Hepatocyte (in vitro differentiated cells): Measurements from ENCODE around the gene SCARF2. TPM values are rescaled to one million over a fixed set of nuclear protein-coding genes. Genes with fewer than 3 reads are reported as not detected.

Experiments used
- DNase-seq: peaks from one replicate; pipeline ENCODE4 v3.0.0-alpha.2; 2016; ENCODE audit warnings: low spot score
- H2AFZ ChIP-seq: fragments of 200-600 bp; sonication (generic); 2 replicates; pipeline ENCODE4 v1.6.0; 2016; ENCODE audit warnings: antibody characterized with exemption, mild to moderate bottlenecking
- H3K27ac ChIP-seq: fragments of 200-600 bp; sonication (generic); 2 replicates; pipeline ENCODE4 v1.5.1; 2016; ENCODE audit warnings: mild to moderate bottlenecking
- H3K27me3 ChIP-seq: fragments of 200-600 bp; sonication (generic); 2 replicates; pipeline ENCODE4 v1.6.1; 2016
- H3K36me3 ChIP-seq: fragments of 200-600 bp; sonication (generic); replicated peaks from 2 replicates; pipeline ENCODE4 v1.5.1; 2016; ENCODE audit warnings: low read depth; ENCODE audit not compliant: insufficient read depth
- H3K4me1 ChIP-seq: fragments of 200-600 bp; sonication (generic); 2 replicates; pipeline ENCODE4 v1.5.1; 2016; ENCODE audit warnings: mild to moderate bottlenecking, moderate library complexity; ENCODE audit not compliant: insufficient read depth
- H3K4me2 ChIP-seq: fragments of 200-600 bp; sonication (generic); 2 replicates; pipeline ENCODE4 v1.6.0; 2016
- H3K4me3 ChIP-seq: fragments of 200-600 bp; sonication (generic); 2 replicates; pipeline ENCODE4 v1.5.1; 2016; ENCODE audit warnings: mild to moderate bottlenecking
- H3K79me2 ChIP-seq: fragments of 200-600 bp; sonication (generic); 2 replicates; pipeline ENCODE4 v1.6.0; 2017; ENCODE audit warnings: mild to moderate bottlenecking
- H3K9me2 ChIP-seq: fragments of 200-600 bp; sonication (generic); replicated peaks from 2 replicates; pipeline ENCODE4 v1.6.0; 2017; ENCODE audit warnings: mild to moderate bottlenecking; ENCODE audit not compliant: insufficient read depth
- H3K9me3 ChIP-seq: fragments of 200-600 bp; sonication (generic); 2 replicates; pipeline ENCODE4 v1.5.1; 2016; ENCODE audit warnings: low read depth, mild to moderate bottlenecking
- H4K20me1 ChIP-seq: fragments of 200-600 bp; sonication (generic); 2 replicates; pipeline ENCODE4 v1.6.0; 2016; ENCODE audit warnings: mild to moderate bottlenecking; ENCODE audit not compliant: insufficient read depth, poor library complexity, severe bottlenecking
- EZH2 ChIP-seq: fragments of 200-600 bp; sonication (generic); IDR thresholded peaks from 2 replicates; pipeline ENCODE4 v1.6.1; 2016; ENCODE audit warnings: antibody characterized with exemption, mild to moderate bottlenecking, borderline replicate concordance
- EZH2phosphoT487 ChIP-seq: fragments of 200-600 bp; sonication (generic); IDR thresholded peaks from one replicate; pipeline ENCODE4 v1.6.1; 2018; ENCODE audit warnings: antibody characterized with exemption, mild to moderate bottlenecking, low read depth, moderate library complexity; ENCODE audit not compliant: unreplicated experiment, severe bottlenecking
- WGBS: methylation state at CpG from one replicate; pipeline ENCODE4 v1.1.6; 2016; ENCODE audit warnings: low lambda C conversion rate; ENCODE audit errors: missing lambda C conversion rate; 5-methylcytosine and 5-hydroxymethylcytosine counted together
- polyA plus RNA-seq: library from polyadenylated mRNA; unstranded; fragments of >200 nt; fragmentation: Nextera tagmentation; extraction: Ambion mirVana; gene quantifications from 2 replicates; pipeline ENCODE4 v1.2.1, GENCODE V29; 2016
- total RNA-seq: library from RNA; depleted of rRNA; stranded (reverse); fragments of >200 nt; gene quantifications from 2 replicates; pipeline ENCODE4 v1.2.3, GENCODE V29; 2014
- TF ChIP-seq, protein P1 (sequence below): fragments of 200-600 bp; sonication (generic); IDR thresholded peaks from 2 replicates; pipeline ENCODE4 v1.5.1; 2016; ENCODE audit warnings: antibody characterized with exemption, mild to moderate bottlenecking; ENCODE audit not compliant: poor library complexity

Gene SCARF2
- total and polyA plus RNA-seq, 2 experiments from 2014 or later: 19.3 to 35.2 TPM

DNA sequence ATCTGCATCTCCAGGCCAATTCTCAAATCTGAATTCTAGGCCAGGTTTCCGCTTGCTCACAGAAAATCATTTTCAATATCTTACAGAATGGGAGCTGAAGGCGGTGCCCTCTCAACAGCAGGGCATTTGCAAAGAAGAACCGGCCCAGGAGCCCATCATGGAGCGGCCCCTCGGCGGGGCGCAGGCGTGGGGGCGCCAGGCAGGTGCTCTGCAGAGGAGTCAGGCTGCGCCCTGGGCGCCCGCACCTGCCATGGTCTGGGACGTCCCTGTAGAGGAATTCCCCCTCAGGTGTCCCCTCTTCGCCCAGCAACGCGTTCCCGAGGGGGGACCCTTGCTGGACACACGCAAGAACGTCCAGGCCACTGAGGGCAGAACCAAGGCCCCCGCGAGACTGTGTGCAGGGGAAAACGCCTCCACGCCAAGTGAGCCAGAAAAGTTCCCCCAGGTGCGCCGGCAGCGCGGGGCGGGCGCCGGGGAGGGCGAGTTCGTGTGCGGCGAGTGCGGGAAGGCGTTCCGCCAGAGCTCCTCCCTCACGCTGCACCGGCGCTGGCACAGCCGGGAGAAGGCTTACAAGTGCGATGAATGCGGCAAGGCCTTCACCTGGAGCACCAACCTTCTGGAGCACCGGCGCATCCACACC lies 32.2 kb downstream of the SCARF2 start:
- H3K27ac ChIP-seq: no peak overlapping the region
- no peaks in the 10 kb centered on the region for H4K20me1 ChIP-seq
- no peaks in the 10 kb centered on the region for H3K36me3 ChIP-seq

DNA sequence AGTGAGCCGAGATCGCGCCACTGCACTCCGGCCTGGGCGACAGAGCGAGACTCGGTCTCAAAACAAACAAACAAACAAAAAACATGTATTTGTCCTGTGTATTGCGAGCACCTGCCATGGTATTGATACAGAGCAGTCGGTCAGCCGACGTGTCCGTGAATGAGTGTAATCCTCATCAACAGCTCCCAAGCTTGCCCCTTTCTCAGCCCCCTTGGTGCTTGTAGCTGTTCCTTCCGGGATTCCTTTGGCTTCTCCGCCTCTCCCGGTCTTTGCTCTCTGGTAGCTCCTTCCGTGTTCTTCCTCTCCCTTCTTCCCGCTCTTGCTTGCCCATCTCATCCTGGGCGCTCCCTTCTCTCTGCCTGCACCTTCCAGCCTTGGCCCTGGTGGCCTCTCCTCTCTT lies 32.7 kb downstream of the SCARF2 start:
- H3K4me1 ChIP-seq: no peaks in the 10 kb centered on the region
- TF ChIP-seq EZH2phosphoT487 (no peak), EZH2 (no peak)
- TF ChIP-seq, protein P1, sequence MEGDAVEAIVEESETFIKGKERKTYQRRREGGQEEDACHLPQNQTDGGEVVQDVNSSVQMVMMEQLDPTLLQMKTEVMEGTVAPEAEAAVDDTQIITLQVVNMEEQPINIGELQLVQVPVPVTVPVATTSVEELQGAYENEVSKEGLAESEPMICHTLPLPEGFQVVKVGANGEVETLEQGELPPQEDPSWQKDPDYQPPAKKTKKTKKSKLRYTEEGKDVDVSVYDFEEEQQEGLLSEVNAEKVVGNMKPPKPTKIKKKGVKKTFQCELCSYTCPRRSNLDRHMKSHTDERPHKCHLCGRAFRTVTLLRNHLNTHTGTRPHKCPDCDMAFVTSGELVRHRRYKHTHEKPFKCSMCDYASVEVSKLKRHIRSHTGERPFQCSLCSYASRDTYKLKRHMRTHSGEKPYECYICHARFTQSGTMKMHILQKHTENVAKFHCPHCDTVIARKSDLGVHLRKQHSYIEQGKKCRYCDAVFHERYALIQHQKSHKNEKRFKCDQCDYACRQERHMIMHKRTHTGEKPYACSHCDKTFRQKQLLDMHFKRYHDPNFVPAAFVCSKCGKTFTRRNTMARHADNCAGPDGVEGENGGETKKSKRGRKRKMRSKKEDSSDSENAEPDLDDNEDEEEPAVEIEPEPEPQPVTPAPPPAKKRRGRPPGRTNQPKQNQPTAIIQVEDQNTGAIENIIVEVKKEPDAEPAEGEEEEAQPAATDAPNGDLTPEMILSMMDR: no peak
- no peaks in the 10 kb centered on the region for H3K36me3 ChIP-seq
- H3K9me2 ChIP-seq: no peaks in the 10 kb centered on the region
- no peak overlapping the region for H3K4me3 ChIP-seq
- peaks cover 10% of the 10 kb centered on the region for H3K79me2 ChIP-seq
- 94% methylated on average over 18 of the region's 18 CpGs for WGBS
- H3K27me3 ChIP-seq: no peaks in the 10 kb centered on the region
- H3K4me2 ChIP-seq: no peak overlapping the region
- no peak overlapping the region for H2AFZ ChIP-seq
- DNase-seq: no peak
- no peaks in the 10 kb centered on the region for H4K20me1 ChIP-seq
- H3K27ac ChIP-seq: no peak overlapping the region
- H3K9me3 ChIP-seq: no peaks in the 10 kb centered on the region

More for the DNA sequence above, 32.2 kb downstream of the SCARF2 start:
- Histone ChIP-seq H3K4me2 (no peak overlapping the region), H3K27me3 (no peaks in the 10 kb centered on the region), H3K4me1 (no peaks in the 10 kb centered on the region), H3K9me2 (no peaks in the 10 kb centered on the region), H3K79me2 (peaks cover 5% of the 10 kb centered on the region), H3K9me3 (no peaks in the 10 kb centered on the region), H2AFZ (no peak overlapping the region), H3K4me3 (no peak overlapping the region)
- no peak for DNase-seq
- WGBS: 97% methylated on average over 27 of the region's 45 CpGs
- TF ChIP-seq EZH2phosphoT487: no peak
- TF ChIP-seq, protein P1: no peak
- TF ChIP-seq EZH2: no peak

DNA sequence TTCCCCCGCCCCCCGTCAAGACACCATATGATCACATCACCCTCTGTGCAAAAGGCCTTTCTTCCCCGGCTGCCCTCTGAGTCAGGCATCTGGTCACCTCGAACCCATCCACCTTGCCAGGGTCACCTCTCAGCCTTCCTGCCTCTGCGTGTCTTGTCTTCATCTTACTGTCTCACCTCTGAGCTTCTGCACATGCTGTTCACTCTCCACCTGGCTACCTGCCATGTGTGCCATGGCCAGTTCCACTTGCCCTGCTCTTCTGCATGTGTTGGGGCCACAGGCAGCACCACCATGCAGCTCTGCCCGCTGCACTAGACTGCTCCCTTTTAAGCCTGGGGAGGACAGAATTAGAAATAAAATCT lies 33.9 kb downstream of the SCARF2 start:
- Histone ChIP-seq H3K4me2 (no peak overlapping the region), H3K36me3 (no peaks in the 10 kb centered on the region), H2AFZ (no peak overlapping the region), H3K79me2 (peaks cover 21% of the 10 kb centered on the region), H3K9me2 (no peaks in the 10 kb centered on the region), H3K27ac (no peak overlapping the region), H3K4me3 (no peak overlapping the region), H3K9me3 (no peaks in the 10 kb centered on the region), H3K4me1 (no peaks in the 10 kb centered on the region), H3K27me3 (no peaks in the 10 kb centered on the region), H4K20me1 (no peaks in the 10 kb centered on the region)
- TF ChIP-seq, protein P1: no peak
- TF ChIP-seq EZH2 (no peak), EZH2phosphoT487 (no peak)
- 87% methylated on average over 6 of the region's 6 CpGs for WGBS
- no peak for DNase-seq
